HG03432 (cell line): Measurements from ENCODE around the gene IQCE.

ENCODE experiments used
- ATAC-seq: cut with Tn5 transposase; IDR thresholded peaks from one replicate; pipeline ENCODE4 v1.9.1; 2021; ENCODE audit warnings: mild to moderate bottlenecking, moderate library complexity; ENCODE audit not compliant: unreplicated experiment

Gene IQCE

GRCh38 chr7:2613098-2613930, 54.5 kb downstream of the IQCE start:
- no peak for ATAC-seq

- no peak for ATAC-seq
Observed at GRCh38 chr7:2613931-2614600, 55.3 kb downstream of the IQCE start.

- no peak for ATAC-seq
Observed at GRCh38 chr7:2614631-2615330, 56.0 kb downstream of the IQCE start.

DNA sequence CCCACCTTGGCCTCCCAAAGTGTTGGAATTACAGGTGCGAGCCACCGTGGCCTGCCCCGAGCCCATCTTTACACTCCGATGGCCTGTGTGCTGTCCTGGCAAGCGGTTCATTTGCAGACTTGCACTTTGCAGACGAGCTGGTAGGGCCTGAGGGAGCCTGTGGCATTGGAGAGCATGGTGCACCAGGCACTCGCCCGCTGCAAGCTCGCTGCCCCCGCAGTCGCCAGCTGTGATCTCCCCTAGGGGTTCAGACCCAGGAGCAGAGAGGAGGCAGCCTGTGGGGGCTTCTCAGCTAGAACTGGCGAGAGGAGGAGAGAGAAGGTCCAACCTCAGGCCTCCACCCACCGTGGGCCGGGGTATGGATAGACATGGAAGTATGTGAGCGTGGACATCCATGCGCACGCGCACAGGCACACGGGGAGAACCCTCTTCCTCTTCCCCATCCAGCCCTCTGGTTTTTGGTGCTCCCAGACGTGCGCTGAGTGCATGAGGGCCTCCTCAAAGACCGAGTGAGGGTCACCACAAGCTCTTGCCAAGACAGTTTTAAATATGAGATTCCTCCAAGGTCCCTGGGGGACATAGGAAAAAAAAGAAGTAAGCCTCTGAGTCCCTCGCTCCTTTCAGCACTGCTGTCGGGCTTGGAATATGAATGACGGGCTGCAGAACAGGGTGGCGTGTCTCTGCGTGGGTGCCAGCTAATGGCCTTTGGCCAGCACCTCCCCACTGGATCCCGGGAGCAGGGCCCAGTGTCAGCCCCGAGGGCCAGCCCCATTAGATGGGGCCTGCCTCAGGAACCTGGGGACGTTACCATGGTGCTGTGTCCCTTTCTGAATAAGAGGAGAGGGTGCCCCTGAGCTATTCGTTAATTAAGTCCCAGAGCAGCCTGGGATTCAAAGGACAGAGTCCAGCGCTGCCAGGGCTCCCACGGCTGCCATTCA, 57.9 kb downstream of the IQCE start:
- no peak for ATAC-seq

GRCh38 chr7:2617325-2617905, 58.6 kb downstream of the IQCE start:
- no peak for ATAC-seq

DNA sequence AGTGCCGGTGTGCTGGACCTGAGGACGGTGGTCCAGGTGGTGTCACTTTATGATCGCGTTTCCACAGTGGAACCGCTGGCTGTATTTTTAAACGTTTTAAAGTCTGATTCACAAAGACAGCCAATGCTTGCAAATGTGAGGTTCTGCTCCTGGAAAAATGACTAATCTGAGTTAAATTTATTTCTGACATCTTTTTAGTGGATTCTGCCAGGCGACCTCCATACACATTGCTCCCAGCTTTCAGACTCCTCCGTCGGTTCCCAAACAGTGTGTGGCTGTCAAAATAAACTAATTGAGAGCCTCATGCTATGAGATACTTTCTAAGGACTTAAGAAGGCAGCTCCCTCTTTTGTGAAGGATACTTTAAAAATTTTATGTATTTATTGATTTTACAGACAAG, 60.3 kb downstream of the IQCE start:
- ATAC-seq: no peak

GRCh38 chr7:2621061-2621828, 62.5 kb downstream of the IQCE start:
- no peak for ATAC-seq

DNA sequence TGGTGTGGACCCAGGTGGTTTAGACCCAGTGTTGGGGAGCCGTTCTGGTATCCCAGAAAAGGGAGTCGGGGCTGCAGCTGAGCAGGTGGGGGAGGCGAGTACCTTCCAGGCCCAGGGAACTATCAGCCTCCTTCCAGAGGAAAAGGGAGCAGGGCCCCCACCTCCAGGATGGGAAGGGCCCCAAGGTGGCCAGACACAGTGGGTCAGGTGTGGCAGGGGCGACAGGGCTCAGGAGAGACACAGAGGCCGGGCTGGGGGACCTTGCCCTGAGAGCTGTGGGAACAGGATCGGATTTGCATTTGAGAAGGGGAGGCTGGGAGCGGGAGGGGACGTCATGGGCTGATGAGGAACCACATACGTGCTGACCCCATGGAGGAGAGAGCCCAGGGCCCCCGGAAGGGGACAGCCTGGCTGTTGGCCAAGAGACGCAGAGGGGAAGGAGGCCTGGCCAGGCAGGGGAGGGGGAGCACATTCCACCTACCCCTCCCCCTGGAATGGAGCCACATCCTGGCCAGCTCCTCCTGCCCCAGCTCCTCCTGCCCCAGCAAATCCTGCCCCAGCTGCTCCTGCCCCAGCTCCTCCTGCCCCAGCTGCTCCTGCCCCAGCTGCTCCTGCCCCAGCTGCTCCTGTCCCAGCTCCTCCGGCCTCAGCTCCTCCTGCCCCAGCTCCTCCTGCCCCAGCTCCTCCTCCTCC, 63.3 kb downstream of the IQCE start:
- ATAC-seq: no peak

GRCh38 chr7:2622869-2623697, 64.3 kb downstream of the IQCE start:
- no peak for ATAC-seq

DNA sequence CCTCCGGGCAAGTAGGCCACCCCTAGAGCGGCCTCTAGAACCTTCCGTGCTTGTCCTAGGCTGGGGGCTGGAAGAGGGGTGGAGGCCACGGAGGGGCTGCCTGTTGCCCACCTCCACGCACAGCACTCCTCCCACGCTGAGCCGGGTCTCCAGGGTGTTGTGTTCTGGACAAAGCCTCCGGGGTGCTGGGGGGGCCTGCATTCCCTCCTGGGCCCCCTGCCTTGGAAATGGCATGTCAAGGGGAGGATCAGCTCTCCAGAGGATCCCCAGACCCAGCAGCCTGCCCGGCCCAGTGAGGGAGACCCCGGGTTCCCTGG, 64.9 kb downstream of the IQCE start:
- ATAC-seq: no peak

GRCh38 chr7:2624293-2624886, 65.6 kb downstream of the IQCE start:
- no peak for ATAC-seq

DNA sequence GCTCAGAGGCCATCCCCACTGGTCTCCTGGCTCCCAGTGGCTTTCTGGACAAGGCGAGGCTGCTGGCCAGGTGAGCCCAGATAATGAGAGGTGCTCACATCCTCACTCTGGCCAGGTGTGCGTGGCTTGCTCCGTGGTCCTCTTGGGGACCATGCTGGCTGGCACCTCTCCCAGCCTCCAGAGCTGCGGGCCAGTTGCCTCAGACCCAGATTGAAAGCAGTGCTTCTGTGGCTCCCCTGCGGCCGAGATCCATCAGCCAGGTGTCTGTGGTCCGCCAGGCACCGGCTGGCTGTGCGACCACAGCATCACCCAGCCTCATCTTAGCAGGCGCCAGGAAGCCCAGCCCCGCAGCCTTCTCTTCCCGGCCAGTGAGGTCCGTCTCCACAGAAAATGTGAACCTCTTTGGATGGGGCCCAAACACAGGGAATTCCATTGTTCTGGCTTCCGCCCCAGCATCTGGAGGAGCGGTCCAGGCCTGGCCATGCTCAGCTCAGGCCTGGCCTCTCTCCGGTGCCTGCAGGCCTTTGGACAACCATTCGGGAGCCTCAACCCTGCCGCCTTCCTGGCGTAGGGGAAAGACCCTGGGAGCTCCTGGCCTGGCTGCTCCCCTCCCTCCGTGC, 67.8 kb downstream of the IQCE start:
- no peak for ATAC-seq

DNA sequence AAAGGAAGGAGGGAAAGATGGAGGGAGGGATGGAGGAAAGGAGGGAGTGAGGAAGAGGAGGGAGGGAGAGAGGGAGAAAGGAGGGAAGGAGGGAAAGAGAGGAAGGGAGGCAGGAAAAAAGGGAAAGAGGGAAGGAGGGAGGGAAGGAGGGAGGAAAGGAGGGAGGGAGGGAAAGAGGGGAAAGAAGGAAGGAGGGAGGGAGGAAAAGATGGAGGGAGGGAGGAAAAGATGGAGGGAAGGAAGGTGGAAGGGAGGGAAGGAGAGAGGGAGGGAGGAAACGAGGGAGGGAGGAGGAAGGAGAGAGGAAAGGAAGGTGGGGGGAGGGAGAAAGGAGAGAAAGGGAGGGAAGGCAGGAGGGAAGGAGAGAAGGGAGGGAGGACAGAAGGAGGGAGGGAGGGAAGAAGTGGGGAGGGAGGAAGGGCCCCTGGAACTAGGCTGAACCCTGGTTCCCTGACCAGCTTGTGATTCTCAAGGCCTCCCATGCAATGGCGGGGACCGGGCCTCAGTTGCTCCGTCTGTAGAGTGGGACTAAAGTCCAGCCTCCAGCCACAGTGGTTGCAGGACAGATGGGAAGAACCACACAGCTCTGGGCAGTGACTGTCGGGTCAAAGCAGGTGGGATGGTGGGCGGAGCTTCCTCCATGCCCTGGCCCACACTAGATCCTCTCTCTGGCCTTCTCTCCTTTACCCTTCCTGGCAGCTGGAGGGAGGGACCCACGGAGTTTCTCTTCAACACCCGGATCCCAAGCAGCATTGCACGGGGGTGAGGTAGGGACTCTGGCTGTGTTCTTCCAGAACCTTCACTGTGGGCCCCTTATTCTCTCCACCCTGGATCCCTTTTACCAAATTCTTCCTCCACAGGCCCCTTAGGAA, 68.7 kb downstream of the IQCE start:
- ATAC-seq: no peak

GRCh38 chr7:2628130-2628482, 69.3 kb downstream of the IQCE start:
- no peak for ATAC-seq

DNA sequence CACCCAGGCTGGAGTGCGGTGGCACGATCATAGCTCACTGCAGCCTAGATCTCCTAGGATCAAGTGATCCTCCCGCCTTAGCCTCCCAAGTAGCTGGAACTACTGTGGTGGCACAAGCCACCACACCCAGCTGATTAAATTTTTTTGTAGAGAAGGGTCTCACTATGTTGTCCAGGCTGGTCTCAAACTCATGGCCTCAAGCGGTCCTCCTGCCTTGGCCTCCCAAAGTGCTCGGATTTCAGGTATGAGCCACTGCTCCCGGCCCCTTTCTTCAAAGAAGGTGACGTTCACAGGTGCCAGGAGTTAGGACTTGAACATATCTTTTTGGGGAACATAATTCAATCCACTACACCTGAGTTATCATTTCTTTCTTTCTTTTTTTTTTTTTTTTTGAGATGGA, 70.1 kb downstream of the IQCE start:
- ATAC-seq: no peak
